ENCODE measurements around the gene IL1R1.

DNA sequence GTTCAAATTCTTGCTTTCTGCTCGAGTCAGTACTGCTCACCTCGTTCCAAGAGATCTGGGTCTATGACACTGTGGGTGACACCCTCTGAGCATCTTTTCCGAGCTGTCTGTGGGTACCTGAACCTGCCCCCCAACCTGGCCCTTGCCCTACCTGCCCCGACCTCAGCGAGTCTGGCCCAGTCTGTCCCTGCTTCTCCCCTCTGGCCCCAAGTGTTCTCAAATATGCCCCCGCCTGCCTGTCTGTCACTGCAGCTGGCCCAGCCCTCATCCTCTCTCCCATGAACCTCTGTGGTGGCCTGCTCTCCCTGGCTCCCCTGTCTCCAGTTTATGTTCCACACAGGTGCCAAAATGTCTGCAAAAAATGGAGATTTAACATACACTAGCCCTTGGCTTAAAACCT is 11.8 kb downstream of the IL1R1 start:
- TF ChIP-seq NR2C1 (IDR thresholded peaks at IDR 0.05) (no peak), ZZZ3 (IDR thresholded peaks at IDR 0.05; ENCODE audit: control insufficient read depth, insufficient read length, low read depth) (no peak), POLR2A (IDR thresholded peaks at IDR 0.05; ENCODE audit: low read depth, low read length) (no peak)
